ENCODE data around the gene PATJ. TPM values are rescaled to one million over a fixed set of nuclear protein-coding genes. Genes with fewer than 3 reads are reported as not detected.
"Not testable (repeated sequence)": the region's sequence is repeated elsewhere in the genome, so short reads cannot be mapped to it uniquely, and the experiment has no call there.

PATJ gene
- total and polyA plus RNA-seq, 7 experiments from 2014 or later, result 13.4 to 64.5 (median 33.3) TPM

GRCh38 chr1:61828805-61829204, 86.5 kb downstream of the PATJ start:
- POLR2A ChIA-PET, result no interaction called here
- CTCF ChIA-PET, result no interaction called here
- H3K4me3 Mint-ChIP-seq, result no peak overlapping the region

GRCh38 chr1:61836649-61837048, 94.4 kb downstream of the PATJ start:
- DNase-seq, result no peak
- H3K27ac Mint-ChIP-seq, result no peak overlapping the region
- H3K27me3 Mint-ChIP-seq, result no peaks in the 10 kb centered on the region
- ChIA-PET POLR2A (no interaction called here), CTCF (no interaction called here)
- intact Hi-C loops (cut with micrococcal nuclease), result no loop called here
- H3K36me3 Mint-ChIP-seq, result peaks cover 11 to 41% (median 12%) of the 10 kb centered on the region in 5 donors
- ATAC-seq, result no peak
- Histone ChIP-seq H3K36me3 (ENCODE audit: control insufficient read depth in 2 of 3, insufficient read depth in 3 of 3, low read length in 3 of 3) (peaks cover 0 to 13% (median 0%) of the 10 kb centered on the region in 3 experiments), H3K4me3 (ENCODE audit: low read length) (no peak overlapping the region), H3K9me3 (ENCODE audit: control insufficient read depth in 2 of 3, low read length in 3 of 3) (no peaks in the 10 kb centered on the region), H3K4me1 (ENCODE audit: control insufficient read depth in 2 of 2, insufficient read depth in 2 of 2, low read length in 2 of 2) (no peaks in the 10 kb centered on the region), H3K27ac (ENCODE audit: low read depth, low read length) (no peak overlapping the region), H3K27me3 (ENCODE audit: control insufficient read depth in 2 of 2, insufficient read depth in 2 of 2, low read length in 2 of 2) (no peaks in the 10 kb centered on the region)
- no peaks in the 10 kb centered on the region for H3K9me3 Mint-ChIP-seq
- H3K4me1 Mint-ChIP-seq, result peaks cover 0 to 4% (median 0%) of the 10 kb centered on the region in 7 donors
- H3K4me3 Mint-ChIP-seq, result no peak overlapping the region

More at GRCh38 chr1:61828805-61829204, 86.5 kb downstream of the PATJ start:
- H3K4me1 ChIP-seq (ENCODE audit: control insufficient read depth in 2 of 2, insufficient read depth in 2 of 2, low read length in 2 of 2), result no peaks in the 10 kb centered on the region
- DNase-seq (no peak), ATAC-seq (no peak)
- H3K27me3 Mint-ChIP-seq, result no peaks in the 10 kb centered on the region
- intact Hi-C loops (cut with micrococcal nuclease), result no loop called here
- no peak overlapping the region for H3K27ac Mint-ChIP-seq
- no peaks in the 10 kb centered on the region for H3K9me3 ChIP-seq (ENCODE audit: control insufficient read depth in 2 of 3, low read length in 3 of 3)
- peaks cover 4 to 53% (median 6%) of the 10 kb centered on the region in 3 experiments for H3K36me3 ChIP-seq (ENCODE audit: control insufficient read depth in 2 of 3, insufficient read depth in 3 of 3, low read length in 3 of 3)
- no peaks in the 10 kb centered on the region for H3K4me1 Mint-ChIP-seq
- peaks cover 12 to 82% (median 40%) of the 10 kb centered on the region in 5 donors for H3K36me3 Mint-ChIP-seq
- H3K27me3 ChIP-seq (ENCODE audit: control insufficient read depth in 2 of 2, insufficient read depth in 2 of 2, low read length in 2 of 2), result no peaks in the 10 kb centered on the region
- no peak overlapping the region for H3K27ac ChIP-seq (ENCODE audit: low read depth, low read length)
- H3K4me3 ChIP-seq (ENCODE audit: low read length), result no peak overlapping the region
- H3K9me3 Mint-ChIP-seq, result no peaks in the 10 kb centered on the region

DNA sequence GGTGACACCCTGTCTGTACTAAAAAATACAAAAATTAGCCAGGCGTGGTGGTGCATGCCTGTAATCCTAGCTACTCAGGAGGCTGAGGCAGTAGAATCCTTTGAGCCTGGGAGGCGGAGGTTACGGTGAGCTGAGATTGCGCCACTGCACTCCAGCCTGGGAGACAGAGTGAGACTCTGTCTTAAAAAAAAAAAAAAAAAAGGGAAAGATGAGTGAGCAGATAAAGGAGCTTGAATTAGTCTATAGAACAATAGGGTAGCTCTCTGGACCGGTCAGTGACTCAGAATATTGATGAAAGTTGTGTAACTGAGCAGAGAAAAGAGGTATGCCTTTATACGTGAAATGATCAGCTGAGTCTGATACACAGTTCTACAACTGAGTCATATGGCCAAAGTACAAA, 95.3 kb downstream of the PATJ start:
- H3K9me3 ChIP-seq (ENCODE audit: control insufficient read depth in 2 of 3, low read length in 3 of 3); intact Hi-C loops (cut with micrococcal nuclease); ATAC-seq; H3K27ac ChIP-seq (ENCODE audit: low read depth, low read length); H3K4me1 Mint-ChIP-seq; POLR2A ChIA-PET; H3K4me3 ChIP-seq (ENCODE audit: low read length); H3K4me3 Mint-ChIP-seq; H3K27me3 Mint-ChIP-seq; DNase-seq; H3K9me3 Mint-ChIP-seq; CTCF ChIA-PET; H3K4me1 ChIP-seq (ENCODE audit: control insufficient read depth in 2 of 2, insufficient read depth in 2 of 2, low read length in 2 of 2); H3K27me3 ChIP-seq (ENCODE audit: control insufficient read depth in 2 of 2, insufficient read depth in 2 of 2, low read length in 2 of 2); H3K27ac Mint-ChIP-seq; H3K36me3 ChIP-seq (ENCODE audit: control insufficient read depth in 2 of 3, insufficient read depth in 3 of 3, low read length in 3 of 3): not testable (repeated sequence)
- H3K36me3 Mint-ChIP-seq, result peaks cover 7 to 40% (median 10%) of the 10 kb centered on the region in 5 donors

DNA sequence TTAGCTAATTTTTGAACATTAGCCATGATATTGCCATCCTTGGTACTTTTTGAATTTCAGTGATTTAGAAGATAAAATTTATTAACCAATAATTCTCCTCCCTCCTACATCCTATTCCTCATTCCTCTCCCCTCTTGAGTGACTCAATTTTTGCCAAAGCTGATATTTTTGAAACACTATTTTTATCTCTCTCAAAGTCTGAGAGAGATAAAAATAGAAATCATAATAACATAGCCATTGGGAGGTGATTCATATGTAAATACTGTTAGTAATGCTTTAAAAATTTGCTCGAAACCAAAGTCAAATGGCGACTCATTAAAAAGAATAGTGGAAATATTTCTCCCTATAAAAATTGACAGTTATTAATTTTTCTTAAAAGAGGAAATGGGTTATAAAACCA, 97.4 kb downstream of the PATJ start:
- H3K4me1 ChIP-seq (ENCODE audit: control insufficient read depth in 2 of 2, insufficient read depth in 2 of 2, low read length in 2 of 2), result no peaks in the 10 kb centered on the region
- Mint-ChIP-seq H3K9me3 (no peaks in the 10 kb centered on the region), H3K27me3 (no peaks in the 10 kb centered on the region), H3K4me1 (peaks cover 0 to 9% (median 5%) of the 10 kb centered on the region in 7 donors), H3K36me3 (peaks cover 0 to 27% (median 9%) of the 10 kb centered on the region in 5 donors), H3K4me3 (no peak overlapping the region), H3K27ac (no peak overlapping the region)
- no peak overlapping the region for H3K4me3 ChIP-seq (ENCODE audit: low read length)
- no peak overlapping the region for H3K27ac ChIP-seq (ENCODE audit: low read depth, low read length)
- intact Hi-C loops (cut with micrococcal nuclease), result no loop called here
- no peaks in the 10 kb centered on the region for H3K36me3 ChIP-seq (ENCODE audit: control insufficient read depth in 2 of 3, insufficient read depth in 3 of 3, low read length in 3 of 3)
- ChIA-PET POLR2A (no interaction called here), CTCF (no interaction called here)
- H3K9me3 ChIP-seq (ENCODE audit: control insufficient read depth in 2 of 3, low read length in 3 of 3), result no peaks in the 10 kb centered on the region
- DNase-seq, result no peak
- no peaks in the 10 kb centered on the region for H3K27me3 ChIP-seq (ENCODE audit: control insufficient read depth in 2 of 2, insufficient read depth in 2 of 2, low read length in 2 of 2)
- ATAC-seq, result no peak

DNA sequence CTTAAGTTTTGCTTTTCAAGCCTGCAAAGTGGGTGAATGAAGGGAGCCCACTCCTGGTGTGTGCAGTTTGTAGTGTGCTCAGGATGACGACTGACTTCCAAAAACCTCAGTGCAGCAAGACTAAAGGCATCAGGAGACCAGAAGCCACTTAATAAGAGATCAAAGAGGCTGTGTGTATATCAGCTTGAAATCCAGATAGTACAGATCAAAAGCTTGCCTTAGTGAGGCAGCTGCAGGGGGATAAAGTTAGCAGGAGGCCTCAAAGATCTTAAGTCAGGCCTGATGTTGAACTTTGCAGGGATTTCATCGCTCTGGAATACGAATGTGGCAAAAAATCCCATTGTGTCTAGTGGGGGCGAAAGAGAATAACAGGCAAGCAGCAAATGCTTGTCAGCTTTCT, 99.8 kb downstream of the PATJ start:
- no peaks in the 10 kb centered on the region for H3K9me3 Mint-ChIP-seq

DNA sequence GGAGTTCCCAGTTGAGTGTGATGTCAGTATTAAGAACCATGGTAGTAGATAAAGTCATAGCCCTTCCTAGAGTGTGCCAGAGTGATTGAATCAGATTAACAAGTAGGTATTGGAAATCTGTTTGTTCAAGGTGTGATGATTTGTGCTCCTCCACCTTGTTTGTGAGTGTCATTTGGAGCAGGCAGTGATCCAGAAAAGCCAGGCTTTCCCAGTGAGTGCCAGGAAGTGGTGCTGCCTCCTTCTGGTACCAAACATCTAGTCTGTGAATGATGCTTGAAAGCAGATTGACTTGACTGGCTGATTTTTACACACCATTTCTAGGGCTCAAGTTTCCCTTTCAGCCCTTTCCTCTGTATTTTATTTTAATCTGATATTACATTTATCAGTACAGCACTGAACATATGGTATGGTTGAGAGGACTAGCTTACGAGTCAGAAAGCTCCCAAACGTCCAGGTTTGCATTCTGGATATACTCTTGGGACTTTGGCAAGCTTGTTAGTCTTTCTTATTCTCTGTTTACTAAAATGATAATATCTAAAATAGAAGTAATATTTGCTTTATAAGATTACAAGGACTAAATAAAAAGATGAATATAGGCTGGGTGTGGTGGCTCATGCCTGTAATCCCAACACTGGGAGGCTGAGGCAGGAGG, 100.7 kb downstream of the PATJ start:
- Histone ChIP-seq H3K27ac (ENCODE audit: low read depth, low read length) (no peak overlapping the region), H3K9me3 (ENCODE audit: control insufficient read depth in 2 of 3, low read length in 3 of 3) (no peaks in the 10 kb centered on the region), H3K4me3 (ENCODE audit: low read length) (no peak overlapping the region), H3K36me3 (ENCODE audit: control insufficient read depth in 2 of 3, insufficient read depth in 3 of 3, low read length in 3 of 3) (no peaks in the 10 kb centered on the region), H3K4me1 (ENCODE audit: control insufficient read depth in 2 of 2, insufficient read depth in 2 of 2, low read length in 2 of 2) (no peaks in the 10 kb centered on the region), H3K27me3 (ENCODE audit: control insufficient read depth in 2 of 2, insufficient read depth in 2 of 2, low read length in 2 of 2) (no peaks in the 10 kb centered on the region)
- peaks cover 0 to 9% (median 5%) of the 10 kb centered on the region in 7 donors for H3K4me1 Mint-ChIP-seq
- intact Hi-C loops (cut with micrococcal nuclease), result no loop called here
- ChIA-PET POLR2A (no interaction called here), CTCF (interaction anchor here (1.0 kb wide), 1 partner anchor 252 kb away, joined by 3 read pairs; no protein-coding TSS in a partner anchor)
- H3K27me3 Mint-ChIP-seq, result no peaks in the 10 kb centered on the region
- peaks cover 0 to 15% (median 3%) of the 10 kb centered on the region in 5 donors for H3K36me3 Mint-ChIP-seq
- ATAC-seq (no peak), DNase-seq (no peak)
- H3K4me3 Mint-ChIP-seq, result no peak overlapping the region
- H3K9me3 Mint-ChIP-seq, result no peaks in the 10 kb centered on the region
- H3K27ac Mint-ChIP-seq, result peak overlapping the region in 3 of 9 donors; percentile 3 to 23 (median 17)

More for the DNA sequence above, 99.8 kb downstream of the PATJ start:
- Histone ChIP-seq H3K4me3 (ENCODE audit: low read length) (no peak overlapping the region), H3K27ac (ENCODE audit: low read depth, low read length) (no peak overlapping the region), H3K27me3 (ENCODE audit: control insufficient read depth in 2 of 2, insufficient read depth in 2 of 2, low read length in 2 of 2) (no peaks in the 10 kb centered on the region), H3K9me3 (ENCODE audit: control insufficient read depth in 2 of 3, low read length in 3 of 3) (no peaks in the 10 kb centered on the region), H3K4me1 (ENCODE audit: control insufficient read depth in 2 of 2, insufficient read depth in 2 of 2, low read length in 2 of 2) (no peaks in the 10 kb centered on the region), H3K36me3 (ENCODE audit: control insufficient read depth in 2 of 3, insufficient read depth in 3 of 3, low read length in 3 of 3) (no peaks in the 10 kb centered on the region)
- H3K4me3 Mint-ChIP-seq, result no peak overlapping the region
- peaks cover 0 to 19% (median 3%) of the 10 kb centered on the region in 5 donors for H3K36me3 Mint-ChIP-seq
- peaks cover 0 to 9% (median 5%) of the 10 kb centered on the region in 7 donors for H3K4me1 Mint-ChIP-seq
- ChIA-PET POLR2A (no interaction called here), CTCF (interaction anchor here (1.0 to 1.9 kb wide), 2 partner anchors 10 to 251 kb away, joined by 3 to 6 read pairs; no protein-coding TSS in a partner anchor)
- DNase-seq (no peak), ATAC-seq (no peak)
- H3K27me3 Mint-ChIP-seq, result no peaks in the 10 kb centered on the region
- H3K27ac Mint-ChIP-seq, result peak overlapping the region in 3 of 9 donors; percentile 3 to 49 (median 32)
- intact Hi-C loops (cut with micrococcal nuclease), result no loop called here

- Histone ChIP-seq H3K4me3 (ENCODE audit: low read length) (no peak overlapping the region), H3K9me3 (ENCODE audit: control insufficient read depth in 2 of 3, low read length in 3 of 3) (no peaks in the 10 kb centered on the region), H3K4me1 (ENCODE audit: control insufficient read depth in 2 of 2, insufficient read depth in 2 of 2, low read length in 2 of 2) (no peaks in the 10 kb centered on the region), H3K36me3 (ENCODE audit: control insufficient read depth in 2 of 3, insufficient read depth in 3 of 3, low read length in 3 of 3) (no peaks in the 10 kb centered on the region), H3K27ac (ENCODE audit: low read depth, low read length) (no peak overlapping the region), H3K27me3 (ENCODE audit: control insufficient read depth in 2 of 2, insufficient read depth in 2 of 2, low read length in 2 of 2) (no peaks in the 10 kb centered on the region)
- Mint-ChIP-seq H3K9me3 (no peaks in the 10 kb centered on the region), H3K4me1 (peaks cover 0 to 9% (median 5%) of the 10 kb centered on the region in 7 donors), H3K27ac (no peak overlapping the region), H3K36me3 (peaks cover 0 to 10% (median 0%) of the 10 kb centered on the region in 5 donors), H3K4me3 (no peak overlapping the region), H3K27me3 (no peaks in the 10 kb centered on the region)
- intact Hi-C loops (cut with micrococcal nuclease), result no loop called here
- ChIA-PET POLR2A (no interaction called here), CTCF (interaction anchor here (1.1 kb wide), 1 partner anchor 1872 kb away, joined by 3 read pairs; no protein-coding TSS in a partner anchor)
- ATAC-seq (no peak), DNase-seq (no peak)
These were observed 101.7 kb downstream of the PATJ start for GRCh38 chr1:61844006-61844405.

All from naive thymus-derived CD4-positive, alpha-beta T cell (primary cell).